Endothelial cell (in vitro differentiated cells): Measurements from ENCODE around the gene RAB11A. TPM values are rescaled to one million over a fixed set of nuclear protein-coding genes. Genes with fewer than 3 reads are reported as not detected.
A peak's percentile ranks its signal among the peaks of the same experiment; 100 is the strongest.

Experiments
- DNase-seq: peaks from one replicate; pipeline ENCODE4 v3.0.0; 2021; ENCODE audit warnings: low spot score
- H3K27ac Mint-ChIP-seq: one replicate; pipeline ENCODE4 v1.8.0; 2021; ENCODE audit warnings: mixed read lengths, inconsistent platforms; ENCODE audit not compliant: unreplicated experiment
- H3K27me3 Mint-ChIP-seq: one replicate; pipeline ENCODE4 v1.8.0; 2021; ENCODE audit warnings: mild to moderate bottlenecking, moderate library complexity, mixed read lengths, inconsistent platforms; ENCODE audit not compliant: unreplicated experiment
- H3K36me3 Mint-ChIP-seq: one replicate; pipeline ENCODE4 v1.8.0; 2021; ENCODE audit warnings: mild to moderate bottlenecking, low read depth, mixed read lengths, inconsistent platforms; ENCODE audit not compliant: unreplicated experiment
- H3K4me1 Mint-ChIP-seq: one replicate; pipeline ENCODE4 v1.8.0; 2021; ENCODE audit warnings: mild to moderate bottlenecking, mixed read lengths, inconsistent platforms; ENCODE audit not compliant: unreplicated experiment
- H3K4me3 Mint-ChIP-seq: one replicate; pipeline ENCODE4 v1.8.0; 2021; ENCODE audit warnings: mild to moderate bottlenecking, mixed read lengths, inconsistent platforms; ENCODE audit not compliant: unreplicated experiment
- H3K9me3 Mint-ChIP-seq: one replicate; pipeline ENCODE4 v1.8.0; 2021; ENCODE audit warnings: mixed read lengths, inconsistent platforms; ENCODE audit not compliant: unreplicated experiment
- total RNA-seq: library from RNA; stranded (reverse); fragmentation: NEBNext Ultra II Directional; extraction: Animal tissue kit (Norgen Biotek cat#: 25700); gene quantifications from one replicate; pipeline ENCODE4 v1.2.1, GENCODE V29; 2021; ENCODE audit not compliant: unreplicated experiment
- TF ChIP-seq, protein P1 (sequence below): fragments of 200-600 bp; sonication (generic); IDR thresholded peaks from one replicate; pipeline ENCODE4 v1.5.0; 2021; ENCODE audit warnings: antibody characterized with exemption; ENCODE audit not compliant: unreplicated experiment

The RAB11A gene
- total RNA-seq, 1 donor from 2014 or later = 482 TPM

GRCh38 chr15:65875458-65875857 lies 6.2 kb downstream of the RAB11A start:
- TF ChIP-seq, protein P1, sequence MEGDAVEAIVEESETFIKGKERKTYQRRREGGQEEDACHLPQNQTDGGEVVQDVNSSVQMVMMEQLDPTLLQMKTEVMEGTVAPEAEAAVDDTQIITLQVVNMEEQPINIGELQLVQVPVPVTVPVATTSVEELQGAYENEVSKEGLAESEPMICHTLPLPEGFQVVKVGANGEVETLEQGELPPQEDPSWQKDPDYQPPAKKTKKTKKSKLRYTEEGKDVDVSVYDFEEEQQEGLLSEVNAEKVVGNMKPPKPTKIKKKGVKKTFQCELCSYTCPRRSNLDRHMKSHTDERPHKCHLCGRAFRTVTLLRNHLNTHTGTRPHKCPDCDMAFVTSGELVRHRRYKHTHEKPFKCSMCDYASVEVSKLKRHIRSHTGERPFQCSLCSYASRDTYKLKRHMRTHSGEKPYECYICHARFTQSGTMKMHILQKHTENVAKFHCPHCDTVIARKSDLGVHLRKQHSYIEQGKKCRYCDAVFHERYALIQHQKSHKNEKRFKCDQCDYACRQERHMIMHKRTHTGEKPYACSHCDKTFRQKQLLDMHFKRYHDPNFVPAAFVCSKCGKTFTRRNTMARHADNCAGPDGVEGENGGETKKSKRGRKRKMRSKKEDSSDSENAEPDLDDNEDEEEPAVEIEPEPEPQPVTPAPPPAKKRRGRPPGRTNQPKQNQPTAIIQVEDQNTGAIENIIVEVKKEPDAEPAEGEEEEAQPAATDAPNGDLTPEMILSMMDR = no peak

DNA sequence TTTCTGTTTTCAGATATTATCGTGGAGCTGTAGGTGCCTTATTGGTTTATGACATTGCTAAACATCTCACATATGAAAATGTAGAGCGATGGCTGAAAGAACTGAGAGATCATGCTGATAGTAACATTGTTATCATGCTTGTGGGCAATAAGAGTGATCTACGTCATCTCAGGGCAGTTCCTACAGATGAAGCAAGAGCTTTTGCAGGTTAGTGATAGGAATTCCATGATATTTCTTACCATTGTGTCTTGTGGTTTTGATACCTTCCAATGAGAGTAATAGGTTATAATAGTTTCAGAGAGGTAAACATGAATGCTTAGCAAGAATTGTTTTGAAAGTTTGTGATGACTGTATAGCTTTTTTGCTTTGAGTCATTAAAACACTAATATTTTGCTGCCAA lies 8.5 kb downstream of the RAB11A start:
- peaks cover 19% of the 10 kb centered on the region for H3K36me3 Mint-ChIP-seq
- TF ChIP-seq, protein P1 = no peak

More at GRCh38 chr15:65875458-65875857, 6.2 kb downstream of the RAB11A start:
- no peak overlapping the region for H3K27ac Mint-ChIP-seq
- DNase-seq = no peak
- peaks cover 4% of the 10 kb centered on the region for H3K27me3 Mint-ChIP-seq
- peaks cover 19% of the 10 kb centered on the region for H3K36me3 Mint-ChIP-seq
- H3K9me3 Mint-ChIP-seq = no peaks in the 10 kb centered on the region
- H3K4me1 Mint-ChIP-seq = peaks cover 8% of the 10 kb centered on the region
- no peak overlapping the region for H3K4me3 Mint-ChIP-seq

GRCh38 chr15:65881766-65882434 lies 12.6 kb downstream of the RAB11A start:
- Mint-ChIP-seq H3K27ac (no peak overlapping the region), H3K36me3 (peaks cover 29% of the 10 kb centered on the region), H3K4me1 (peaks cover 18% of the 10 kb centered on the region), H3K27me3 (no peaks in the 10 kb centered on the region), H3K9me3 (no peaks in the 10 kb centered on the region), H3K4me3 (no peak overlapping the region)
- no peak for DNase-seq
- TF ChIP-seq, protein P1 = no peak

More for the DNA sequence above, 8.5 kb downstream of the RAB11A start:
- Mint-ChIP-seq H3K9me3 (no peaks in the 10 kb centered on the region), H3K4me1 (peaks cover 18% of the 10 kb centered on the region), H3K27me3 (no peaks in the 10 kb centered on the region), H3K4me3 (peak overlapping the region; percentile 10), H3K27ac (no peak overlapping the region)
- no peak for DNase-seq

- H3K4me1 Mint-ChIP-seq = peaks cover 18% of the 10 kb centered on the region
- H3K27ac Mint-ChIP-seq = no peak overlapping the region
- peaks cover 25% of the 10 kb centered on the region for H3K36me3 Mint-ChIP-seq
Measured at GRCh38 chr15:65883571-65883970, 14.3 kb downstream of the RAB11A start.

GRCh38 chr15:65884511-65884910 lies 15.2 kb downstream of the RAB11A start:
- H3K27me3 Mint-ChIP-seq = no peaks in the 10 kb centered on the region
- H3K4me3 Mint-ChIP-seq = no peak overlapping the region
- TF ChIP-seq, protein P1 = no peak
- peaks cover 23% of the 10 kb centered on the region for H3K36me3 Mint-ChIP-seq
- no peak for DNase-seq
- peaks cover 18% of the 10 kb centered on the region for H3K4me1 Mint-ChIP-seq
- H3K9me3 Mint-ChIP-seq = no peaks in the 10 kb centered on the region
- no peak overlapping the region for H3K27ac Mint-ChIP-seq

More at GRCh38 chr15:65883571-65883970, 14.3 kb downstream of the RAB11A start:
- DNase-seq = no peak
- H3K4me3 Mint-ChIP-seq = no peak overlapping the region
- H3K9me3 Mint-ChIP-seq = no peaks in the 10 kb centered on the region
- no peaks in the 10 kb centered on the region for H3K27me3 Mint-ChIP-seq
- TF ChIP-seq, protein P1 = no peak
